OCI-LY1 (cell line): ENCODE measurements around the gene LTBP1.

Experiments
- H2AFZ ChIP-seq: fragments of 200-600 bp; sonication (generic), shearing (Covaris generic); 2 replicates; pipeline ENCODE4 v1.6.0; 2014; ENCODE audit warnings: antibody characterized with exemption, mild to moderate bottlenecking, low read length
- H3F3A ChIP-seq: fragments of 200-600 bp; sonication (generic), shearing (Covaris generic); 2 replicates; pipeline ENCODE4 v1.6.0; 2014; ENCODE audit warnings: mild to moderate bottlenecking, antibody characterized with exemption, low read length, moderate library complexity; ENCODE audit not compliant: insufficient read depth
- H3K27ac ChIP-seq: fragments of 200-600 bp; sonication (generic); 2 replicates; pipeline ENCODE4 v1.5.1; 2014; ENCODE audit warnings: low read length, mixed run types, mild to moderate bottlenecking, low read depth; ENCODE audit not compliant: poor library complexity, severe bottlenecking
- H3K27me3 ChIP-seq: fragments of 200-600 bp; sonication (generic); 2 replicates; pipeline ENCODE4 v1.6.0; 2014; ENCODE audit warnings: antibody characterized with exemption, mild to moderate bottlenecking, low read length, moderate library complexity; ENCODE audit not compliant: insufficient read depth
- H3K36me3 ChIP-seq: fragments of 200-600 bp; sonication (generic); 2 replicates; pipeline ENCODE4 v1.6.1; 2014; ENCODE audit warnings: mild to moderate bottlenecking, antibody characterized with exemption, low read length, moderate library complexity, mixed read lengths; ENCODE audit not compliant: insufficient read depth
- H3K4me1 ChIP-seq: fragments of 200-600 bp; sonication (generic); 2 replicates; pipeline ENCODE4 v1.5.1; 2014; ENCODE audit warnings: mild to moderate bottlenecking, low read length, moderate library complexity; ENCODE audit not compliant: insufficient read depth, severe bottlenecking
- H3K4me2 ChIP-seq: fragments of 200-600 bp; sonication (generic), shearing (Covaris generic); 2 replicates; pipeline ENCODE4 v1.6.1; 2014; ENCODE audit warnings: low read length
- H3K4me3 ChIP-seq: fragments of 200-600 bp; sonication (generic); 2 replicates; pipeline ENCODE4 v1.5.1; 2014; ENCODE audit warnings: low read length, low read depth, mild to moderate bottlenecking, mixed read lengths; ENCODE audit not compliant: poor library complexity, severe bottlenecking
- H3K79me2 ChIP-seq: fragments of 200-600 bp; shearing (Covaris generic); 2 replicates; pipeline ENCODE4 v1.6.1; 2016; ENCODE audit warnings: mixed run types, low read length, mixed read lengths; ENCODE audit not compliant: insufficient read depth
- H3K9ac ChIP-seq: fragments of 200-600 bp; sonication (generic), shearing (Covaris generic); 2 replicates; pipeline ENCODE4 v1.6.1; 2014; ENCODE audit warnings: mild to moderate bottlenecking, low read length, mixed read lengths
- H3K9me2 ChIP-seq: fragments of 200-600 bp; sonication (generic), shearing (Covaris generic); 2 replicates; pipeline ENCODE4 v1.6.1; 2014; ENCODE audit warnings: low read depth, mild to moderate bottlenecking, low read length, mixed read lengths
- H3K9me3 ChIP-seq: fragments of 200-600 bp; shearing (Covaris generic); 2 replicates; pipeline ENCODE4 v1.6.1; 2014; ENCODE audit warnings: low read length, mixed read lengths
- H4K20me1 ChIP-seq: fragments of 200-600 bp; sonication (generic), shearing (Covaris generic); 2 replicates; pipeline ENCODE4 v1.6.0; 2016; ENCODE audit warnings: mild to moderate bottlenecking, low read length; ENCODE audit not compliant: insufficient read depth
- CTCF ChIP-seq: fragments of 200-600 bp; sonication (generic), shearing (Covaris generic); IDR thresholded peaks from 2 replicates; pipeline ENCODE4 v1.5.1; 2017; ENCODE audit warnings: mild to moderate bottlenecking, antibody characterized with exemption, low read length, moderate library complexity, mixed read lengths
- EZH2 ChIP-seq: fragments of 200-600 bp; sonication (generic), shearing (Covaris generic); IDR thresholded peaks from 2 replicates; pipeline ENCODE4 v1.8.0; 2017; ENCODE audit warnings: borderline replicate concordance, mixed run types, mild to moderate bottlenecking, antibody characterized with exemption, low read length, moderate library complexity, mixed read lengths

Gene LTBP1

GRCh38 chr2:33186937-33187336 is 240.2 kb downstream of the LTBP1 start:
- Histone ChIP-seq H2AFZ (no peak overlapping the region), H3K9ac (no peak overlapping the region), H3K4me3 (no peak overlapping the region), H3K27ac (no peak overlapping the region), H3F3A (no peaks in the 10 kb centered on the region), H4K20me1 (no peaks in the 10 kb centered on the region), H3K27me3 (no peaks in the 10 kb centered on the region), H3K36me3 (peaks cover 90% of the 10 kb centered on the region), H3K4me2 (no peak overlapping the region), H3K79me2 (0 out of 2 replicates have a peak, but pooled peaks cover 2% of the 10 kb centered on the region), H3K9me2 (no peaks in the 10 kb centered on the region), H3K4me1 (no peaks in the 10 kb centered on the region), H3K9me3 (0 out of 2 replicates have a peak, but pooled peaks cover 2% of the 10 kb centered on the region)
- TF ChIP-seq EZH2, result no peak
- TF ChIP-seq CTCF, result no peak

DNA sequence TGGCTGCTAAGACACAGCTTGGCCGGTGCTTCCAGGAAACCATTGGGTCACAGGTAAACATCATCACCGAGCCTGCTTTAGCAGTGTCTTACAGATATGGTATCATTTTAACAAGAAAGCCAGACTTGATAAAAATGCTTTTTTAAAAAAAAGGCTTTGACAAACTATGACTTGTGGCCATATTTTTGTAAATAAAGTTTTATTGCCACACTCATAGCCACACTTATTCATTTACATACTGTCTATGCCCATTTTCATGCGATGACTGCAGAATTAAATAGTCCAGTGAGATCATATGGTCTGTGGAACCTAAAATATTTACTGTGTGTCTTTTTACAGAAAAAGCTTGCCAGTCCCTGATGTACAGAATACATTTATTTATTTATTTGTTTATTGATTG is 242.0 kb downstream of the LTBP1 start:
- H3K36me3 ChIP-seq, result peaks cover 94% of the 10 kb centered on the region
- H3K27ac ChIP-seq, result no peak overlapping the region
- no peak overlapping the region for H3K4me3 ChIP-seq
- no peak overlapping the region for H3K9ac ChIP-seq
- no peaks in the 10 kb centered on the region for H3K4me1 ChIP-seq
- no peak overlapping the region for H3K4me2 ChIP-seq
- H4K20me1 ChIP-seq, result no peaks in the 10 kb centered on the region
- TF ChIP-seq EZH2 (no peak), CTCF (no peak)
- H3K9me2 ChIP-seq, result no peaks in the 10 kb centered on the region
- H2AFZ ChIP-seq, result no peak overlapping the region
- no peaks in the 10 kb centered on the region for H3K79me2 ChIP-seq
- H3K9me3 ChIP-seq, result no peaks in the 10 kb centered on the region
- H3F3A ChIP-seq, result no peaks in the 10 kb centered on the region
- no peaks in the 10 kb centered on the region for H3K27me3 ChIP-seq

- H3K36me3 ChIP-seq, result peaks cover 92% of the 10 kb centered on the region
- H3K4me3 ChIP-seq, result no peak overlapping the region
- H3K27ac ChIP-seq, result no peak overlapping the region
- H3K9me2 ChIP-seq, result no peaks in the 10 kb centered on the region
- no peaks in the 10 kb centered on the region for H3K27me3 ChIP-seq
- H3K79me2 ChIP-seq, result no peaks in the 10 kb centered on the region
- H4K20me1 ChIP-seq, result no peaks in the 10 kb centered on the region
- H3F3A ChIP-seq, result no peaks in the 10 kb centered on the region
- H3K4me2 ChIP-seq, result no peak overlapping the region
- no peak overlapping the region for H2AFZ ChIP-seq
- no peaks in the 10 kb centered on the region for H3K9me3 ChIP-seq
- no peak overlapping the region for H3K9ac ChIP-seq
- TF ChIP-seq EZH2, result no peak
- no peak for TF ChIP-seq CTCF
- H3K4me1 ChIP-seq, result no peaks in the 10 kb centered on the region
These were observed 243.7 kb downstream of the LTBP1 start for GRCh38 chr2:33190393-33190937.
